HG02973 (cell line): Measurements from ENCODE around the gene DOHH.

ENCODE experiments used
- ATAC-seq: cut with Tn5 transposase; IDR thresholded peaks from one replicate; pipeline ENCODE4 v1.9.1; 2021; ENCODE audit warnings: moderate library complexity; ENCODE audit not compliant: unreplicated experiment

Gene DOHH

GRCh38 chr19:3443840-3444694 lies 56.4 kb downstream of the DOHH start:
- no peak for ATAC-seq

GRCh38 chr19:3442487-3443071 lies 57.9 kb downstream of the DOHH start:
- ATAC-seq, result no peak

GRCh38 chr19:3441986-3442329 lies 58.5 kb downstream of the DOHH start:
- ATAC-seq, result no peak

DNA sequence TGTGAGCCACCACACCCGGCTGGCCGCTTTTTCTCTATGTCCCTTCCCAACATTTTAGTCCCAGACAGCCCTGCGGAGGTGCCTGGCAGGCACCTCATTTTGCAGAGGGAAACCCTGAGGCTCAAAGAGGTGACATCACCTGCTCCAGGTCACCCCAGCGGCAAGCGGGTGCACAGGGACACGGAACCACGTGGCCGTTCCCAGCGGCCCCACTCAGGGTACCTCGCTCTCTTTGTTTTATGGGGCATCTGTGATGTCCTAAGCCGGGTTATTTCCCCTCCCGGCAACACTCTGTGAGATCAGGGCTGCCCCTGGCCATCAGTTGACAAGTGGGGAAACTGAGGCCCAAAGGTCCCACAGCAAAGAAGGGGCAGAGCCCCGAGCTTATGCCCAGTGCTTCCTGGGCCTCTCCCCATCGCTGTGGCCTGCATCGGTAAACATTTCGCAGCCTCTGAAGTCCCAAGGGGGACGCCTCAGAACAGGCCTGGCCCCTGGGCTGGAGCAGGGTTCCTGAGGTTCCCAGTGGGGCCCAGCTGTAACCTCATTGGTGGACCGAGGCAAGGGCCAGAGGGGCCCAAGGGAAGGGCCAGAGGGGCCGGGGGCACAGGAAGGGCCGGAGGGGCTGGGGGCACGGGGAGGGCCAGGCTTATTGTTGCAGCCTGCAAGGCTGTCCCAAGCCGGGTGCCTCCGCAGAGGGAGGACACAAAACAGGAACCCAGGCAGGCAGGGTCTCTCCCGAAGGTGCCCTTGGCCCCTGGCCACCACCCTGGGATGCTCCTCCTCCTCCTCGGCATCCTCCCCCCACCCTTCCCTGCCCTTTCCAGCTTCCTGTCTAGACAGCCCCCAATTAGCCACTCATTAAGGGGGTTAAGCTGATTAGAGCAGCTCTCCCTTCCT lies 59.1 kb downstream of the DOHH start:
- no peak for ATAC-seq
